ENCODE measurements around the gene ITGAE.

Gene ITGAE

GRCh38 chr17:3812771-3813170 is 11.8 kb upstream of the ITGAE start:
- TF ChIP-seq, protein P1, sequence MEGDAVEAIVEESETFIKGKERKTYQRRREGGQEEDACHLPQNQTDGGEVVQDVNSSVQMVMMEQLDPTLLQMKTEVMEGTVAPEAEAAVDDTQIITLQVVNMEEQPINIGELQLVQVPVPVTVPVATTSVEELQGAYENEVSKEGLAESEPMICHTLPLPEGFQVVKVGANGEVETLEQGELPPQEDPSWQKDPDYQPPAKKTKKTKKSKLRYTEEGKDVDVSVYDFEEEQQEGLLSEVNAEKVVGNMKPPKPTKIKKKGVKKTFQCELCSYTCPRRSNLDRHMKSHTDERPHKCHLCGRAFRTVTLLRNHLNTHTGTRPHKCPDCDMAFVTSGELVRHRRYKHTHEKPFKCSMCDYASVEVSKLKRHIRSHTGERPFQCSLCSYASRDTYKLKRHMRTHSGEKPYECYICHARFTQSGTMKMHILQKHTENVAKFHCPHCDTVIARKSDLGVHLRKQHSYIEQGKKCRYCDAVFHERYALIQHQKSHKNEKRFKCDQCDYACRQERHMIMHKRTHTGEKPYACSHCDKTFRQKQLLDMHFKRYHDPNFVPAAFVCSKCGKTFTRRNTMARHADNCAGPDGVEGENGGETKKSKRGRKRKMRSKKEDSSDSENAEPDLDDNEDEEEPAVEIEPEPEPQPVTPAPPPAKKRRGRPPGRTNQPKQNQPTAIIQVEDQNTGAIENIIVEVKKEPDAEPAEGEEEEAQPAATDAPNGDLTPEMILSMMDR (IDR thresholded peaks at IDR 0.05; ENCODE audit: insufficient read depth, low read length, missing control alignments) = no peak
- no peak for DNase-seq (ENCODE audit: low read depth, low spot score)
- CTCF ChIA-PET = interaction anchor here (1.0 to 16.8 kb wide), 5 partner anchors 15 to 76 kb away, joined by 3 to 189 read pairs (median 9); partner anchors contain the start of gene NCBP3
- POLR2A ChIA-PET = no interaction called here
- no peak overlapping the region for H3K4me3 ChIP-seq (ENCODE audit: low read depth, low read length)

- H3K4me3 ChIP-seq (ENCODE audit: low read depth, low read length) = no peak overlapping the region
- CTCF ChIA-PET = interaction anchor here (1.0 to 16.8 kb wide), 5 partner anchors 16 to 76 kb away, joined by 3 to 189 read pairs (median 9); partner anchors contain the start of gene NCBP3
- TF ChIP-seq, protein P1 (IDR thresholded peaks at IDR 0.05; ENCODE audit: insufficient read depth, low read length, missing control alignments) = no peak
- DNase-seq (ENCODE audit: low read depth, low spot score) = no peak
- POLR2A ChIA-PET = no interaction called here
These were observed 11.3 kb upstream of the ITGAE start for GRCh38 chr17:3812284-3812683.

DNA sequence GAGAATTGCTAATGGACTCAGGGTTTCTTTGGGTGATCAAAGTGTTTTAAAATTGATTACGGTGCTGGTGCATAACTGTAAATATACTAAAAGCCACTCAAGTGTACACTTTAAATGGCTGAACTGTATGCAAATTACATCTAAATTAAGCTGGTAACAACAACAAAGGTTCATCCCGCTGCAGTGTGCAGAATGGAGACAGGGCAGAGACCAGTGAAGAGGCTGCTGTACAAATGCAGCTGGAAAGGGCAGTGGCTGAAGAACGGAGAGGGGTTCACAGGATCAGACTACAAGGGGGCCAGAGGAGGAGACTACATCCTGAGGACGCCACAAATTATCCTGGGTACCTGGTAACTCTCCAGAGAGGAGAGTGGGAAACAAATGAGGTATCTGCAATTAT is 9.0 kb upstream of the ITGAE start:
- no peak for DNase-seq (ENCODE audit: low read depth, low spot score)
- ChIA-PET CTCF (interaction anchor here (1.4 to 16.8 kb wide), 4 partner anchors 18 to 73 kb away, joined by 3 to 189 read pairs (median 42); partner anchors contain the start of gene NCBP3), POLR2A (no interaction called here)
- TF ChIP-seq, protein P1 (IDR thresholded peaks at IDR 0.05; ENCODE audit: insufficient read depth, low read length, missing control alignments) = no peak
- no peak overlapping the region for H3K4me3 ChIP-seq (ENCODE audit: low read depth, low read length)

DNA sequence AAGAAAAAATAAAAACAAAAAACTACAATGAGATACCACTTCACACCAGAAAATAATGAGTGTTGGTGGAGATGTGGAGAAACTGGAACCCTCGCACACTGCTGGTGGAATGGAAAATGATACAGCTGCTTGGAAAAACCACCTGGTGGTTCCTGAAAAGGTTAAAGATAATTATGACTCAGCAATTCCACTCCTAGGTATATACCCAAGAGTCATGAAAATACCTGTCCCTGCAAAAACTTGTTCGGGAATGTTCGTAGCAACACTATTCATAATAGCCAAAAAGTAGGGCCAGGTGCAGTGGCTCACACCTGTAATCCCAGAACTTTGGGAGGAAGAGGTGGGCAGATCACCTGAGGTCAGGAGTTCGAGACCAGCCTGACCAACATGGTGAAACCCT is 8.1 kb upstream of the ITGAE start:
- ChIA-PET POLR2A (no interaction called here), CTCF (interaction anchor here (1.2 to 16.8 kb wide), 5 partner anchors 13 to 73 kb away, joined by 3 to 189 read pairs (median 9); partner anchors contain the start of gene NCBP3)
- no peak overlapping the region for H3K4me3 ChIP-seq (ENCODE audit: low read depth, low read length)
- no peak for DNase-seq (ENCODE audit: low read depth, low spot score)
- TF ChIP-seq, protein P1 (IDR thresholded peaks at IDR 0.05; ENCODE audit: insufficient read depth, low read length, missing control alignments) = no peak

DNA sequence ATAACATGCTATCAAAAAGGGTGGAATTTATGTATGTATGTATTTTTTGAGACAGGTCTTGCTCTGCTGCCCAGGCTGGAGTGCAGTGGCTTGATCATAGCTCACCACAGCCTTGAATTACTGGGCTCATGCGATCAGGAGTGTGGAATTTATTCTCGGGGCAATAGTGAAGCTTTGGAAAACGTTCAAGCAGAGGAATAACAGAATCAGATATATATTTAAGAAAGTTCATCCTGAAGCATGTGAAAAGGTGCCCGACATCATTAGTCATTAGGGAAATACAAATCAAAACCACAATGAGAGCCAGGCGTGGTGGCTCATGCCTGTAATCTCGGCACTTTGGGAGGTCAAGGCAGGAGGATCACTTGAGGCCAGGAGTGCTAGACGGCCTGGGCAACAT is 7.7 kb upstream of the ITGAE start:
- ChIA-PET CTCF (interaction anchor here (1.2 to 16.8 kb wide), 5 partner anchors 13 to 72 kb away, joined by 3 to 189 read pairs (median 9); partner anchors contain the start of gene NCBP3), POLR2A (interaction anchor here (0.7 kb wide), 1 partner anchor 22 kb away, joined by 3 read pairs; no protein-coding TSS in a partner anchor)
- TF ChIP-seq, protein P1 (IDR thresholded peaks at IDR 0.05; ENCODE audit: insufficient read depth, low read length, missing control alignments) = no peak
- H3K4me3 ChIP-seq (ENCODE audit: low read depth, low read length) = no peak overlapping the region
- no peak for DNase-seq (ENCODE audit: low read depth, low spot score)

GRCh38 chr17:3805581-3805980 is 4.6 kb upstream of the ITGAE start:
- TF ChIP-seq, protein P1 (IDR thresholded peaks at IDR 0.05; ENCODE audit: insufficient read depth, low read length, missing control alignments) = no peak
- H3K4me3 ChIP-seq (ENCODE audit: low read depth, low read length) = no peak overlapping the region
- ChIA-PET POLR2A (no interaction called here), CTCF (interaction anchor here (9.8 to 16.8 kb wide), 2 partner anchors 23 to 69 kb away, joined by 76 to 189 read pairs; no protein-coding TSS in a partner anchor)
- no peak for DNase-seq (ENCODE audit: low read depth, low spot score)

Data from AG04449 (cell line).